Sigmoid colon (tissue), 7 donors: ENCODE measurements around the gene POLD1. TPM values are rescaled to one million over a fixed set of nuclear protein-coding genes. Genes with fewer than 3 reads are reported as not detected.

Source experiments
- DNase-seq: peaks from one replicate; pipeline ENCODE4 v3.0.0-alpha.2; 2019
- H3K27ac ChIP-seq, 4 donors: fragments of 200-600 bp; sonication (generic); one replicate each; pipeline ENCODE4 v1.5.1; 2016 to 2019; ENCODE audit warnings: mild to moderate bottlenecking in 1 of 4
- H3K27me3 ChIP-seq, 3 donors: fragments of 200-600 bp; sonication (generic); one replicate each; pipeline ENCODE4 v1.5.1; 2019; ENCODE audit warnings: mild to moderate bottlenecking in 1 of 3
- H3K36me3 ChIP-seq, 4 donors: fragments of 200-600 bp; sonication (generic); one replicate each; pipeline ENCODE4 v1.5.1; 2016 to 2019
- H3K4me1 ChIP-seq, 4 donors: fragments of 200-600 bp; sonication (generic); one replicate each; pipeline ENCODE4 v1.5.1; 2017 to 2019
- H3K4me3 ChIP-seq, 4 donors: fragments of 200-600 bp; sonication (generic); one replicate each; pipeline ENCODE4 v1.5.1; 2017 to 2019; ENCODE audit warnings: mild to moderate bottlenecking in 2 of 4, moderate library complexity in 1 of 4
- H3K9me3 ChIP-seq, 4 donors: fragments of 200-600 bp in 3 of 4; sonication (generic) in 3 of 4; one replicate each; pipeline versions ENCODE4 v1.5.1 to v1.6.1; 2013 to 2019
- EP300 ChIP-seq, 4 donors: sonication (generic); formaldehyde crosslinking; IDR thresholded peaks; one replicate each; pipeline ENCODE4 v1.6.1; 2017; ENCODE audit warnings: antibody characterized with exemption in 4 of 4
- POLR2A ChIP-seq, 2 donors: fragments of 450-650 bp; IDR thresholded peaks; one replicate each; pipeline ENCODE4 v1.6.1; 2016; ENCODE audit warnings: antibody characterized with exemption in 2 of 2, mild to moderate bottlenecking in 2 of 2, moderate library complexity in 2 of 2
- POLR2AphosphoS5 ChIP-seq, 4 donors: sonication (generic); formaldehyde crosslinking; IDR thresholded peaks; one replicate each; pipeline ENCODE4 v1.6.1; 2017; ENCODE audit warnings: antibody characterized with exemption in 4 of 4
- WGBS, 2 donors: extraction: QIAGEN DNeasy Blood & Tissue Kit; methylation state at CpG; one replicate each; pipeline ENCODE4 v1.1.7; 2013; 5-methylcytosine and 5-hydroxymethylcytosine counted together
- intact Hi-C: fragments of 100-400 bp; cut with DNase I; formaldehyde crosslinking; loops from one replicate; pipeline ENCODE4 v1.15.1; 2023
- polyA plus RNA-seq, 3 donors: library from polyadenylated mRNA; stranded (reverse); fragments of 200-250 nt; gene quantifications; one replicate each; pipeline ENCODE4 v1.2.3, GENCODE V29; 2013
- total RNA-seq, 4 donors: library from RNA; depleted of rRNA; stranded (reverse); fragments of >200 nt; gene quantifications; one replicate each; pipeline ENCODE4 v1.1.0, GENCODE V29; 2016
- TF ChIP-seq, protein P1 (sequence below), 4 experiments: fragments of 450-650 bp in 3 of 4; fragments of 200-600 bp in 1 of 4; IDR thresholded peaks; one replicate each; pipeline ENCODE4 v1.5.1; 2016 to 2019; ENCODE audit warnings: antibody characterized with exemption in 4 of 4, mild to moderate bottlenecking in 3 of 4, moderate library complexity in 2 of 4
- donor health status: healthy with polysubstance abuse.
- donor health status: Bipolar disorder and iron deficiency.
- donor health status: healthy.

POLD1 gene
- total and polyA plus RNA-seq, 7 donors: 9.6 to 44.2 (median 10.8) TPM

DNA sequence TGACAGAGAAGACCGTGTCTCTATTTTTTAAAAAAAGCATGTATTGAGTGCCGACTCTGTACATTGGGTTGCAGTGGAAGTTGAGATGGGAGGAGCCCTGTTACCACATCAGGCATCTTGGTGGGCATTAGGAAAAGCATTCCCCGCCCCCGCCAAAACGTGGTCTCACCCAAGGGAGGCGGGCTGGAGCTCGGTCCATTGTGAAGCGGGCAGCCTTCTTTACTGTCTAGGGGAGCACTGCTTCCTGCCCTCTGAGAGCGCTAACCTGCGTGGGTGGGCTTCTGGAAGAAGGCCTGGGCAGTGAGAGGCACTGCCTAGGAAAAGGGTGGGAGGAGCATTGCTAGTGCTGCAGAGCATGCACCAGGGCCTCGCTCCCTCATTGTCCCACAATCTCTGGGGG, 4.0 kb upstream of the POLD1 start:
- intact Hi-C loops: loop anchor here (5.0 to 10.0 kb wide), 2 partner anchors 52 to 1325 kb away; partner anchors contain the start of gene MYBPC2
- H3K27me3 ChIP-seq: no peaks in the 10 kb centered on the region
- no peak for DNase-seq
- WGBS, 2 donors: 88 to 91% methylated on average over 11 of the region's 11 CpGs
- no peak for TF ChIP-seq POLR2A (IDR thresholded peaks at IDR 0.05)
- TF ChIP-seq POLR2AphosphoS5 (IDR thresholded peaks at IDR 0.05): no peak
- TF ChIP-seq EP300 (IDR thresholded peaks at IDR 0.05): no peak
- TF ChIP-seq, protein P1, sequence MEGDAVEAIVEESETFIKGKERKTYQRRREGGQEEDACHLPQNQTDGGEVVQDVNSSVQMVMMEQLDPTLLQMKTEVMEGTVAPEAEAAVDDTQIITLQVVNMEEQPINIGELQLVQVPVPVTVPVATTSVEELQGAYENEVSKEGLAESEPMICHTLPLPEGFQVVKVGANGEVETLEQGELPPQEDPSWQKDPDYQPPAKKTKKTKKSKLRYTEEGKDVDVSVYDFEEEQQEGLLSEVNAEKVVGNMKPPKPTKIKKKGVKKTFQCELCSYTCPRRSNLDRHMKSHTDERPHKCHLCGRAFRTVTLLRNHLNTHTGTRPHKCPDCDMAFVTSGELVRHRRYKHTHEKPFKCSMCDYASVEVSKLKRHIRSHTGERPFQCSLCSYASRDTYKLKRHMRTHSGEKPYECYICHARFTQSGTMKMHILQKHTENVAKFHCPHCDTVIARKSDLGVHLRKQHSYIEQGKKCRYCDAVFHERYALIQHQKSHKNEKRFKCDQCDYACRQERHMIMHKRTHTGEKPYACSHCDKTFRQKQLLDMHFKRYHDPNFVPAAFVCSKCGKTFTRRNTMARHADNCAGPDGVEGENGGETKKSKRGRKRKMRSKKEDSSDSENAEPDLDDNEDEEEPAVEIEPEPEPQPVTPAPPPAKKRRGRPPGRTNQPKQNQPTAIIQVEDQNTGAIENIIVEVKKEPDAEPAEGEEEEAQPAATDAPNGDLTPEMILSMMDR (IDR thresholded peaks at IDR 0.05): no peak
- H3K36me3 ChIP-seq: peaks cover 27 to 55% (median 53%) of the 10 kb centered on the region in 4 donors
- no peak overlapping the region for H3K4me3 ChIP-seq
- H3K9me3 ChIP-seq: no peaks in the 10 kb centered on the region
- peaks cover 0 to 32% (median 21%) of the 10 kb centered on the region in 4 donors for H3K4me1 ChIP-seq
- H3K27ac ChIP-seq: no peak overlapping the region

DNA sequence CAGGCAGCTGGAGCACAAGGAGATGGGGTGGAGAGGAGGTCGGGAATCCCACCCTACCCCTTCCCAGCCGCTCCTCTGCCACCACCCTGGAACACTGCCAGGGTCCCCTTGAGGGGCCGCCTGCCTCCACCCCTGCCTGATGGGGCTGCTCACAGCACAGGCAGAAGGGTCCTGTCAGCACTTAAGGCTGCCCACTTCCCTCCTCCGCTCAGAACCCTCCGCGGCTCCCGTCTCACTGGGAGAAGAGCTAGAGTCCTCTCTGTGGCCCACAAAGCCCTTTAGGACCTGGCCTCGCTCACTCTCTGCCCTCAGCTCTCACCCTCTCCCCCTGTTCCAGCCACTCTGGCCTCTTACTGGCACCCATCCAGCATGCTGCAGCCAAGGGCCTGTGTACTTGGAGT, 3.4 kb upstream of the POLD1 start:
- TF ChIP-seq, protein P1 (IDR thresholded peaks at IDR 0.05): no peak
- TF ChIP-seq EP300 (IDR thresholded peaks at IDR 0.05) (no peak), POLR2A (IDR thresholded peaks at IDR 0.05) (no peak), POLR2AphosphoS5 (IDR thresholded peaks at IDR 0.05) (no peak)
- intact Hi-C loops: loop anchor here (5.0 to 10.0 kb wide), 2 partner anchors 52 to 1324 kb away; partner anchors contain the start of gene MYBPC2
- Histone ChIP-seq H3K36me3 (peaks cover 27 to 55% (median 53%) of the 10 kb centered on the region in 4 donors), H3K27me3 (no peaks in the 10 kb centered on the region), H3K4me1 (peaks cover 0 to 32% (median 25%) of the 10 kb centered on the region in 4 donors), H3K9me3 (no peaks in the 10 kb centered on the region), H3K27ac (no peak overlapping the region), H3K4me3 (no peak overlapping the region)
- DNase-seq: no peak
- WGBS, 2 donors: 85 to 90% methylated on average over 8 of the region's 8 CpGs

DNA sequence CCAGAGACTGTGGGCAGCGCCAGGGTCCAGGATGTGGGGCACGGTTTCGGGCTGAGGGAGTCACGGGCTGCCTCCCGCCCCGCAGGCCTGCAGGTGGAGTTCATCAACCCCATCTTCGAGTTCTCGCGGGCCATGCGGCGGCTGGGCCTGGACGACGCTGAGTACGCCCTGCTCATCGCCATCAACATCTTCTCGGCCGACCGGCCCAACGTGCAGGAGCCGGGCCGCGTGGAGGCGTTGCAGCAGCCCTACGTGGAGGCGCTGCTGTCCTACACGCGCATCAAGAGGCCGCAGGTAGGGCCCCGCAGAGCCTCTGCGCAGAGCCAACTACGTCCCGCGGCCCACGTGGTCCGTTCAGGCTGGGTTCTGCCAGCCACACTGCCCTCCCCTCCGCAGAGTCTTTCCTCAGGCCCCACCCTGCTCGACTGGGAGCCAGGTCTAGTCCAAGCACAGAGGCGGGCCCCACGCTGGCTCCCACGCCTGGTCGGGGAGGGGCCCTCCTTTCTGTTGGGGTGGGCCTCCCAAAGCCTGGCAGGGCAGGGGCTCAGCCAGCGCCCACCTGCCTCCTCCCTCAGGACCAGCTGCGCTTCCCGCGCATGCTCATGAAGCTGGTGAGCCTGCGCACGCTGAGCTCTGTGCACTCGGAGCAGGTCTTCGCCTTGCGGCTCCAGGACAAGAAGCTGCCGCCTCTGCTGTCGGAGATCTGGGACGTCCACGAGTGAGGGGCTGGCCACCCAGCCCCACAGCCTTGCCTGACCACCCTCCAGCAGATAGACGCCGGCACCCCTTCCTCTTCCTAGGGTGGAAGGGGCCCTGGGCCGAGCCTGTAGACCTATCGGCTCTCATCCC, 2.0 kb upstream of the POLD1 start:
- no peak for DNase-seq
- Histone ChIP-seq H3K27me3 (no peaks in the 10 kb centered on the region), H3K4me1 (peaks cover 0 to 25% (median 20%) of the 10 kb centered on the region in 4 donors), H3K27ac (no peak overlapping the region), H3K36me3 (peaks cover 27 to 62% (median 55%) of the 10 kb centered on the region in 4 donors), H3K4me3 (no peak overlapping the region), H3K9me3 (no peaks in the 10 kb centered on the region)
- WGBS, 2 donors: 92 to 95% methylated on average over 58 of the region's 58 CpGs
- intact Hi-C loops: loop anchor here (5.0 to 10.0 kb wide), 2 partner anchors 50 to 1323 kb away; partner anchors contain the start of gene MYBPC2
- TF ChIP-seq, protein P1 (IDR thresholded peaks at IDR 0.05): no peak
- TF ChIP-seq EP300 (IDR thresholded peaks at IDR 0.05): no peak
- TF ChIP-seq POLR2AphosphoS5 (IDR thresholded peaks at IDR 0.05): no peak
- no peak for TF ChIP-seq POLR2A (IDR thresholded peaks at IDR 0.05)

DNA sequence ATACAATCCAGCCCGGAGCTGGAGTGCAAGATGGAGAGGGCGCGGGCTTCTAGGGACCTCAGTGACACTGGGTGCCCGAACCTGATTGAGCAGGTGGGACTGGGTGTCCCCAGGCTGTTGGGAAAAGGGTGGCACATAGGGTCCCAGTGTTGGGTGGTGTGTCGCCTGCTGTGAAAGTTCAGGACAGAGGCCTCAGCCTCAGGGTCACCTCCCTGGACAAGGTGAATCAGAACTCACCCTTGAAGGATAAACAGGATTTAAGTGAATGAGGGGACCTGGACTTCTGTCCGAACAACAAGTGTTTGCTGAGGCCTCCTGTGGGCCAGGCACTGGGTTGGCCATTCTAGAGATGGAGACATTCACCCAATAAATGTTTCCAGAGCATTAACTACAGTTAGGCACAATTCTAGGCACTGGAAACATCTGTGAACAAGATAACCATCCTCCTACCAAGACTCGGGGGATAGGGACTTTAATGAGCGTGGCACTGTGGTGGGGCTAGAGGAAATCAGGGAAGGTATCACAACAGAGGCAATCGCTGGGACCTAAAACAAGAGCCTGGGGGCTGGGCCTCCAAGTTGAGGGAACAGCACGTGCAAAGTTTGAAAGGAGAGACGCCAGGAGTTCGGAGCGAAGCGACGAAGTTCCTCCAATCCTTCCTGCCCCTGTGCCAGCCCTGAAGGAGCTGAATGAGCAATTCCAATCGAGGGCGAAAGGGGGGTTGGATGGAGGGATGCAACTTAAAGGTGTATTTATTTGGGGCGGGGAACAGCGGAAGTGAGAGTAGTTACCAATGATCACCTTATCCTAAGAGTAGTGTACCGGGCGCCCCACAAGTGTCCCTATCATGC, 921 bp upstream of the POLD1 start:
- WGBS, 2 donors: 49 to 58% methylated on average over 21 of the region's 21 CpGs
- H3K9me3 ChIP-seq: no peaks in the 10 kb centered on the region
- TF ChIP-seq POLR2AphosphoS5 (IDR thresholded peaks at IDR 0.05) (no peak), POLR2A (IDR thresholded peaks at IDR 0.05) (no peak), EP300 (IDR thresholded peaks at IDR 0.05) (no peak)
- TF ChIP-seq, protein P1 (IDR thresholded peaks at IDR 0.05): no peak
- no peak for DNase-seq
- H3K27ac ChIP-seq: peak overlapping the region; percentile 84 to 92 (median 88)
- intact Hi-C loops: loop anchor here (5.0 to 10.0 kb wide), 2 partner anchors 49 to 1322 kb away; partner anchors contain the start of gene MYBPC2
- peak overlapping the region; percentile 58 to 77 (median 73) for H3K4me3 ChIP-seq
- H3K4me1 ChIP-seq: peaks cover 0 to 21% (median 16%) of the 10 kb centered on the region in 4 donors
- peaks cover 24 to 52% (median 45%) of the 10 kb centered on the region in 4 donors for H3K36me3 ChIP-seq
- H3K27me3 ChIP-seq: no peaks in the 10 kb centered on the region
